Hematopoietic multipotent progenitor cell treated with erythropoietin and hydrocortisone succinate and interleukin-3 and kit ligand, for 17 days (in vitro differentiated cells): ENCODE data around the gene CSAD.
"Not testable (repeated sequence)": the region's sequence is repeated elsewhere in the genome, so short reads cannot be mapped to it uniquely, and the experiment has no call there.

Source experiments
- DNase-seq: peaks from one replicate; pipeline ENCODE4 v3.0.0-alpha.2; 2015; ENCODE audit warnings: low spot score

CSAD gene

DNA sequence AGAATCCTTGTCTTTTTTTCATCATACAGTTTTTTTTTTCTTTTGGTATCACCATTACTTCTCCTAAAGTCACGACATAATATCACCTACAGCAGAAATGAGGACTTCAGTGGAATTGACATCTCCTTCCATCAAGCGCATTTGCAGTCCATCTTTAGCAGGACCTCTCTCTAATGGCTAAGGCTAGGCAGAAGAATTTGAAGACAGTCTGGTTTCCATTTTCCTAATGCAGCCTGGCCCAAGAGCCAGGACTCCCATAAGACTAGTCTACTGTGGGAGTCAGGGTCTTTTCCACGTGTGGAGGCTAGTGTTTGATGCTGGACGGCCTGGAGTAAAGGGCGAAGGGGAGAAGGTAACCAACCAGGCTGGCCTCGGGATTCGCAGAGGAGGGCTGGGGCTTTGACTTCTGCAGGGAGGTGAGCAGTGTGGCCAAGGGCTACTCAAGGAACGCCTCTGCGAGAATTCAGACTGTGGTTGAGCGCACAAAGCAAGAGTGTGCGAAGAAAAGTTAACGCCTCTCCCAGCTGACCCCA, 972 bp downstream of the CSAD start:
- DNase-seq: no peak

DNA sequence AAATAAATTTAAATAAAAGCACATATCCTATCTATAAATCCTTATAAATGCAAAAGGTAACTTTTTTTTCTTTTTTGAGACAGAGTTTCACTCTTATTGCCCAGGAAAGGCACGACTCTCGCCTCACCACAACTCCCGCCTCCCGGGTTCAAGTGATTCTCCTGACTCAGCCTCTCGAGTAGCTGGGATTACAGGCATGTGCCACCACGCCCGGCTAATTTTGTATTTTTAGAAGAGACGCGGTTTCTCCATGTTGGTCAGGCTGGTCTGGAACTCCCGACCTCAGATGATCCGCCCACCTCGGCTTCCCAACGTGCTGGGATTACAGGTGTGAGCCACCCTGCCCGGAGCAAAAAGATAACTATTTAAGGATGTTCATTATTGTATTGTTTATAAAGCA, 1.9 kb downstream of the CSAD start:
- DNase-seq: not testable (repeated sequence)

DNA sequence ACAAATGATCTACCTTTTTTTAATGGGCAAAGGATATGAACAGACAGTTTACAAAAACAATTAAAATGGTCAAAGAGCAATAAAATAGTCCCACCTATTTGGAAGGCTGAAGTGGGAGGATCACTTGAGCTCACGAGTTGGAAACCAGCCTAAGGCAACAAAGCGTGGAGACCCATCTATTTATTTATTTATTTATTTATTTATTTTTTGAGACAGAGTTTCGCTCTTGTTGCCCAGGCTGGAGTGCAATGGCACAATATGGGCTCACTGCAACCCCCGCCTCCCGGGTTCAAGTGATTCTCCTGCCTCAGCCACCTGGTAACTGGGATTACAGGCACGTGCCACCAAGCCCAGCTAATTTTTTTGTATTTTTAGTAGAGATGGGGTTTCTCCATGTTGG, 3.3 kb downstream of the CSAD start:
- DNase-seq: not testable (repeated sequence)

DNA sequence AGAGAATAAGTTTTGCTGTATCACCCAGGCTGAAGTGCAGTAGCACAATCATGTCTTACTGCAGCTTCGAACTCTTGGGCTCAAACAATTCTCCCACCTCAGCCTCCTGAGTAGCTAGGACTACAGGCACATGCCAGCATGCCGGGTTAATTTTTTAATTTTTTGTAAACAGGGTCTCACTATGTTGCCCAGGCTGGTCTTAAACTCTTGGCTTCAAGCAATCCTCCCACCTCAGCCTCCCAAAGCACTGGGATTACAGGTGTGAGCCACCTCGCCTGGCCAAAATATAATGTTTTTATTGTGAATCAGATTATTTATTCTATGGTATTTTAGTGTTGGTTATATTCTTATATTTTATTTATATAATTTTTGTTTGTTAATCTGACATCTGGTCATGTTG, 4.0 kb downstream of the CSAD start:
- no peak for DNase-seq

DNA sequence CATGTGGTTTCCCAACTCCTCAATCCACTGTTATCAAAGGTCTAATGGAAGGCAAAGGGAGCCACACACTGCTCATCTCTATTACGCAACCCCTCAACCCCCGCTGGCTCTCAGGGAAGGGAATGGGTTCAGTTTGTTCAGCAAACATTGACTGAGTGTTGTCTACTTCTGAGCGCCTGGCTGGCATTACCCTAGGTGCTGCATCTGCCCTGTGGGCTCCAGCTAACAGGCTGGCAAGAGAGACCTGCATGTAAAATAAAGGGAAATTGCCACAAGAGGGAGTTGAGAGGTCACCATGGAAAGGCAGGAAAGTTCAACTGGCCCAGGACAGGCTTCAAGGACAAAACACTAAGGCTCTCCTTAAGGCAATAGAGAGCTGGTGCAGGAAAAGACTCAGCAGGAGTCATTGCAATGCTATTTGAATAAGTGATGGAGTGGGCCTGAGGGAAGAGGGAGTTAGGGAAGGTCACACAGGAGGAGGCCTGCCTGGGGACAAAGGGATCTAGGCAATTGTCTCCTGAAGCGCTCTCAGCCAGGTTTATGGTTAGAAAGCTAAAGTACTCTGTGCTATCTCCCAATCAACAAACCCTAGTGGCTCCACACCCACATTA, 5.7 kb downstream of the CSAD start:
- DNase-seq: no peak

DNA sequence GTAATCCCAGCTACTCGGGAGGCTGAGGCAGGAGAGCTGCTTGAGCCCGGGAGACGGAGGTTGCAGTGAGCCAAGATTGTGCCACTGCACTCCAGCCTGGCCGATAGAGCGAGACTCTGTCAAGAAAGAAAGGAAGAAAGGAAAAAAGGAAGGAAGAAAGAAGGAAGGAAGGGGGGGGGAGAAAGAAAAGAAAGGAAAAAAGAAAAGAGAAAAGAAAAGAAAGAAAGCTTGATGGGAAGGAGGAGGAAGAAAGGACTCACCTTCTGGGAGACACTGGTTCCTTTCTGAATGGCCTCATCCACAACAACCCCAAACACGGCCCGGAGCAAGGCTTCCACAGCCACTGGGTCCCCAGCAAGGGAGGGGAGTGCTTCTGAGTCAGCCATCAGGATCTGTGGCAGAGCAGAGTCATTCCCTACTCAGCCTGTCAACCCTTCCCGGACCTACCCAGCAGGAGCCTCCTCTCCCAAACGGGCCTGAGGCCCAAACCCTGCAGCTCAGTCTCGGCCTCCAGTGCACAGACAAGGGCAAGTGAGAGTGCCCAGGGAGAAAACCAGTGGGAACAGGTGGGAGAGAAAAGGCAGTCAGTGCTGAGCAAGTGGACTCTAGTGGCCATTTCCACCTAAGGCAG, 7.5 kb downstream of the CSAD start:
- no peak for DNase-seq

DNA sequence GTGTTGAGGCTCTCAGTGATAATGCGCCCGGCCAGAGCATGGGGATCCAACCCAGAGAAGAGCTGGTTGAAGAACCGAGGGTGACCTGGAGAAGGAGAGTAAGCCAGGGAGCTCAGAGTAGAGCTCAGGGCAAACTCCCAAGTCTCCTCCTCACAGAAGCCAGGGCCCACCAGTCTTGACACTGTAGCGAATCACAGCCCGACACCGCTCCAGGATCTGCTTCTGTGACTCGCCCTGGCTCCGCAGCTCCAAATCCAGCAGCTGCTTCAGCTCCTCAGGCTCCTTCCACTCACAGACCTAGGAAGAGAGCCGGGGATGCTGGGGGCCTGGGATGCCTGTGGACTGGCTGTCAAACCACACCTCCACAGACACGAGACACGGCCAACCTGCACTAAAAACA, 8.4 kb downstream of the CSAD start:
- no peak for DNase-seq

DNA sequence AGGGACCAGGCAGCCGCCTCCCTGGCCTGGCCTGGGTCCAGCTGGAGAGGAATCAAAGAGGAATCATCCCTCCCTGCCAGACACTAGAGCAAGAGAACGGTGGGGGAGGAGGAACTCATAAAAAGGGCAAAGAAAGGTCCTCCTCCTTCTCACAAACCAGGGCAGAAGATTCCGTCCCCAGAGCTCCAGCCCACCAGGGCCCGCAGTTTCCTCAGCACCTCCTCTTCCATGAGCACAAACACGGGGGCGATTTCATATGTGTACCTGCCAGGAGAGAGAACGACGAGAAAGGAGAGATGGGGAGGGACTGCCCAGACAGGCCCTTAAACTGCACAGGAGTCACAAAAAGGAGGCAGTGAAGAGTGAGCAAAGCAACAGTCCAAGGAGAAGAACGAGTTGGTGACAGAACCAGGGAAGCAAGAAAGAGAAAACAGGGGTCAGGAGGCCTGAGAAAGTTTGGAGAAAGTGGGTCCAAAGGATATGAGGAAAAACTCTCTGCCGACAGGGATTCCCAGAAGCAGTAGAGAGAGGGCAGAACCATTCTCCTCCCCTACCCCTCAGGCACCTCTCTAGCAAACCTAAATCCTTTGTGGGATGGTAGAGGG, 8.9 kb downstream of the CSAD start:
- no peak for DNase-seq

DNA sequence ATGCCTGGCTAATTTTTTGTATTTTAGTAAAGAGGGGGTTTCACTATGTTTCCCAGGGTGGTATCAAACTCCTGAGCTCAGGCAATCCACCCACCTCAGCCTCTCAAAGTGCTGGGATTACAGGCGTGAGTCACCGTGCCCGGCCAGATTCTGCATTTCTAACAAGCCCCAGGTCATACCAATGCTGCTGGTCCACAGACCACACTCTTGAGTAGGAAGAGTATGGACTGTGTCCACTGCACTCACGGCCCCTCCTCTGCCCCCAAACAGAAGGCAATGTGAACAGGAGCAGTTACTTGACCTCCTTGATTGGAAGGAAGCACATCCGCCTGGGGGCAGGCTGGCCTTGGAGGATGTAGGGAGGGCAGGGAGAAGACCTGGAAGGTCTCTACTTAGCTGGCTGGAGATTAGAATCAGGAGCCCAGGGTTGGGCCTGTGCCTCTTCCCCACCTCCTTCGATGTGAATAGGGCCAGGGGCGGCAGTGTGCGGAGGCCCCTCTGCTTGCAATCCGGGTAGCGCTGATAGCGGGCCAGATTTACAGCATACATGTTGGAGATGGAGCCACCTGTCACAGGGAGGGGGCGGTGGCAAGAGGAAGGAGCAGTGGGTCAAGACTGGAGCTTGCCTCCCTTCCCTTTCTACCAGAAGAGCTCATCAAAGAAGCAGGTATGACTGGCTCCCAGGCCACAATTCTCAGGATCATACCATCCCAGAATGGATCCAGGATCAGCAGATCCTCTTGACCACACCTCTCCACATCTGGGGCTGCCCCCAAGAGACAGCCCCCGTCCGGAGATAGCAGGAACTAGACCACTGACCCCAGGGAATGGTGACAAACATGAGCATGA, 9.6 kb downstream of the CSAD start:
- DNase-seq: no peak

DNA sequence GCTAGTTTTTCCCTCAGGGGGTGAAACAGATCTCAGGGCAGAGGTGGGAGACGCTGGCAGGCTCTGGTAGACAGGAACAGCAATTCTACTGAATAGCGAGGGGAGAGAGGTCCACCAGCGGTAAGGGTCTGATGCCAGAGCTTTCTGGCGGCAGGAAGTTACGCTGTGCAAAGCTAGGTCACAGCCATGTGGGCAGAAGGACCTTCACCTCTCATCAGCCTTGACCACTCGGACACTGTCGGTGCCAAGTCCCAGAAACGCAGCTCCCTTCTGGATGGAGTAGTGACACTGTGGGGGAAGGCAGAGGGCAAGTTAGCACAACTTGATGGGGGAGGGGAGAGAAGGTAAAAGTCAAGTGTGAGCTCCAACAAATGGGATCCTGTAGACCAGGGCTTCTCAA, 10.5 kb downstream of the CSAD start:
- no peak for DNase-seq

DNA sequence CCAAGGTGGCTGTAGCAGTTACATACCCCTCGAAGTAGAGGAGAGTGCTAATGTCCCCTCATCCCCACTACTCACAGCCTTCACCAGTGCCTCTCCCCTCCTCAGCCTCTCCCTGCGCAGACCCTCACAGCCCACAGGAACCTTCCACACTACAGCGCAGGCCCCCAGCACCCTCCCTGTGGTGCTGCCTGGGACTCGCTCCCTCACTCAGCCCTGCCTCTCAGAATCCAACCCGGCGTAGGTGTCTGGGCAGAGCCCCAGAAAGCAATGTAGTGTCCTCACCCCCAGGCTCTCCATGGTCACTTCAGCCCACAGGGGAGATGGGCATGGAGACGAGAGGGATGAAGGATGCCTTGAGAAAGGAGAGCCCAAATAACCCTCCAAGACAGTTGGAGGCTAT, 11.1 kb downstream of the CSAD start:
- no peak for DNase-seq

DNA sequence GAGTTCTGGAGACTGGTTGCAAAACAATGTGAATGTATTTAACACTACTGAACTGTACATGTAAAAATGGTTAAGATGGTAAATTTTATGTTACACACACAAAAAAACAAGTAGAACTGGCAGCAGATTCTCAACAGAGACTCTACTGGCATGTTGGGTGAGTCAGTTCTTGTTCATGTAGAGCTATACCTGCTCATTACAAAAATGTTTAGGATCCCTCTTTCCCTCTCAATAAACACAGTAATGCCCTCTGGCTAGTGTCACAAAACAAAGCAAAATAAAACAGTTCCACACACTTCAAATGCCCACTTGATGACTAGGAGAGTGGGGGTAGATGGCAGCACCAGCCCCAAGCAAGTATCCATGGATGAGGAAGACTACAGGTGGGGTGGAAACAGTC, 13.9 kb downstream of the CSAD start:
- no peak for DNase-seq

DNA sequence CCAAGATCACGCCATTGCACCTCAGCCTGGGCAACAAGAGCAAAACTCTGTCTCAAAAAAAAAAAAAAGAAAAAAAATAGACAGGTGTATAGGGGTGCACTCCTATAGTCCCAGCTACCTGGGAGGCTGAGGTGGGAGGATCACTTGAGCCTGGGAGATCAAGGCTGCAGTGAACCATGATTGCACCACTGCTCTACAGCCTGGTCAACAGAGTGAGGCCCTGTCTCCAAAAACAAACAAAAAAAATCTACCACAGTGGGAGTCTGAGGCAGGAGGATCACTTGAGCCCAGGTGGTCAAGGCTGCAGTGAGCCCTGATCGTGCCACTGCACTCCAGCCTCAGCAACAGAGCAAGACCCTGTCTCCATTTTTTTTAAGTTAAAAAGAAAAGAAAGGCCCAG, 17.7 kb downstream of the CSAD start:
- DNase-seq: not testable (repeated sequence)

DNA sequence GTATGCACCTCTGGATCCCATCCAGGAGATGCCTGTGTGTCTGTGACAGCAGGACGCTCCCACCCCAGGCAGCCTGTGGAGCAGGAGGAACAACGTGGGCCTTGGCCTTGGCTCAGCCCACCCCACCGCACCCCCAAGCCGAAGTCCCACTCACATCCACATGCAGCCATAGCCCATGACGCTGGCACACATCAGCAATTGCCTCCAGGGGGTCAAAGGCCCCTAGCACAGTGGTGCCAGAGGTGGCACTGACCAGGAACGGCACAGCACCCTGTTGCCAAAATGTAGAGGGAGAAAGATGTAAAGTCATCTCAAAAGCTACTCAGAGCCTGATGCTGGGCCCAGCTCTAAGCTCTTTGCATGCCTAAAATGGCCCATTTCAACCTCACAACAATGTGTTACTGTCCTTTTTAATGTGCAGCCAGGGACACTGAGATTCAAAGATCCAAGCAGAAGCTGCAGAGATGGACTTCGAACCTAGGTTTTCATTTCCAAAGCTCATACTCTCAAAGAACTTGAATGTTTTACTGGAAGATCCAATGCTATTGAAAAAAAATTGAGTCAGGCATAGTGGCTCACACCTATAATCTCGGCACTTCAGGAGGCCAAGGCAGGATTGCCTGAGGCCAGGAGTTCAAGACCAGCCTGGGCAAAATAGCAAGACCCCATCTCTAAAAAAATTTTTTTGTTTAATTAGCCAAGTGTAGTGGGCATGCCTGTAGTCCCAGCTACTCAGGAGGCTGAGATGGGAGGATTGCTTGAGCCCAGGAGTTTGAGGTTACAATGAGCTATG, 19.4 kb downstream of the CSAD start:
- no peak for DNase-seq

DNA sequence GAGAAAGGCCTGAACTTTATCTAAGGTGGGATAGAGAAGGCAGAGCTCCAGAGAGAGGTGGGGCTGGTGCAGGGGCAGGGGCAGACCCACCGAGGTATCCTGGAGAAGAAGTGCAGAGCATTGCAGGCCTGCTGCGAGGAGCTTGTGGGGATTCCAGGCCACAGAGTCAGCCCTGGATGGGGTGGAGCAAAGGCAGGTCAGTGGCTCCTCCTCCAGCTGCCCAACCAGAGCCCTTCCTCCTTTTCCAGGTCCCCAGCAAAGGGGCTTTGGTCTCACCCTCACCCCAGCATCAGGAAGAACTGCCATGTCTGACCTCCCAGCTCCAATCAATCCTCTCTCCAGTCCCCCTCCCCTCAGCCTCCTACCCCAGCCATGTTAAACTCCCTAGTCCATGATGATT, 20.1 kb downstream of the CSAD start:
- DNase-seq: no peak

DNA sequence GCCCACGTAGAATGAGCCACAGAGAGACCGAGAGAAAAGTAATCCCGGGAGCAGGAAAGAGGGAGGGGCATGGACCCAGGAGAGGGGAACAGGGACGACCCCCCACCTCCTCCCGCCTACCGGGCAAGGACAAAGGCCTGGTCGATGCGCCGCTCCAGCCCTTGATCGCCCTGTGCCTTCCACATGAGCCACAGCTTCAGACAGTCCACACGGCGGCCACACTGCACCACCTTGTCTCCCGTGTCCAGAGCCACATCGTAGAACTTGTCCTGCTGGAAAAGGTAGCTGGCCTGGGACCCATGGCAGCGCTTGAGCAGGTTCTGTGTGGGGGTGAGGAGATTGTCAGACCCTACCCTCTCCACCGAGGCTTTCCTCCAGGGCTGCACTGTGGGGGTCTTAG, 20.7 kb downstream of the CSAD start:
- DNase-seq: no peak

DNA sequence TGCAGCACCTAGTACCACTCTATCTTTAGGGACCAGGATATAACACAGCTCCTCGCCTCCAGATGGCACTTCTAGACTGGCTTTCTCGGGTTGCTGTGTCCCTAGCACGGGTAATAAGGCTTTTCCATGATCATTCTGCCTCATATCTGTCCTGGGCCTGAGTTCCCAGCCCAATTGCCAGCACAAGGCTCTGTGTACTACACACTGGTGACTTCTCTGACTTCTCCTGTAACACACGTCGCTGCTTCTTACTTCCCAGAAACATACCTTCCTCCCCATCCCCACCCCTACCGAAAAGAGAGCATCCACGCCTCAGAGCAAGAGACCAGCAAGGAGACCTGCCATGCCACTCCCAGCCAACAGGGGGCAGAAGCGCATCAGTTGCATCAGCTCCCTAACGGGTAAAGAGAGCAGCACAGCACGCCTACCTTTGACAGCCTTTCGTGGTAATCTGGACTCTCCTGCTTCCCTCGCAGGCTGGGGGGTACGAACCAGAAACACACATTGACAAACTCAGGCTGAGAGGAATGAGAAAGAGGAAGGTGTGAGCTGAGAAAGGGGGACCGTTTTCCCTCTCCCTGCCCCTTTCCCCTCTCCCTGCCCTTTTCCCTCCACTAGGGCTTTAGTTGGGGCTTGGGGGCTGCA, 21.4 kb downstream of the CSAD start:
- DNase-seq: peak; percentile 80

DNA sequence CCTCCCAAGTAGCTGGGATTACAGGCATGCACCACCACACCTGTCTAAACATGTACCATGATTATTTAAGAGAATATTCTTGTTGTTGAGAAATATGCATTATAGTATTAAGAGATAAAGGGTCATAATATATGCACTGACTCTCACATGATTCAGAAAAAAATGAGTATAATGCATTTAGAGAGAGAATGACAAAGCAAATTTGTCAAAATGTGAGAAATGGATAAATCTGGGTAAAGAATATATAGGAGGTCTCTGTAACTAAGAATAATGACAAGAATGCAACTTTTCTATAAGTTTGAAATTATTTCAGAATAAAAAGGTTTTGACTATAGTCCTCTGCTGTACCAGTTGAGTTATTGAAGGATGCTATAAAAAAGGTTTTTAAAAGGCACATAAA, 28.3 kb downstream of the CSAD start:
- no peak for DNase-seq

DNA sequence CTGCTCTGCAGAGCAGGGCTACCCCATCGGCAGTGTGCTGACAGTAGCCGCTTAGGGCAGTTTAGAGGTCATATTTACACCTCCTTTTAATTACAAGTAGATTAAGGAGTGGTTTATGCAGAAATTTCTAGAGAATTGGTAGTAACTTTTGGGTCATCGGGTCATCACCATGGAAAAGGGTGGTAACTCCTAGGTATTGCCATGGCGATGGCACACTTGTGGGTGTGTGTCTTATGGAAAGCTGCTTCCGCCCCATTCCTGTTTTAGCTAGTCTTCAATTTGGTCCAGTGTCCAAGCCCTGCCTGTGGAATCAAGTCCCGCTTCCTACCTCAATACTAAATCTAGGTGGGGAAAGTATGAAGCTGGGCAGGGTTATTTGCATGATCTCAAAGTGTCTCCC, 29.7 kb downstream of the CSAD start:
- no peak for DNase-seq

DNA sequence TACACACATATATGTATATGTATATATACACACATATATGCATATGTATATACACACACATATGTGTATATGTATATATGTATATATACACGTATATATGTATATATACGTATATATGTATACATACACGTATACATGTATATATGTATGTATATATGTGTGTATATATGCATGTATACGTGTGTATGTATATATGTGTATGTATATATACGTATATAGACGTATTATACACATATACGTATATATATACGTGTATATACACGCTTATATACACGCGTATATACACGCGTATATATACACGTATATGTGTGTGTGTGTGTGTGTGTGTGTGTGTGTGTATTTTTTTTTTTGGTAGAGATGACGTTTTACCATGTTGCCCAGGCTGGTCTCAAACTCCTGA, 33.1 kb downstream of the CSAD start:
- DNase-seq: no peak

DNA sequence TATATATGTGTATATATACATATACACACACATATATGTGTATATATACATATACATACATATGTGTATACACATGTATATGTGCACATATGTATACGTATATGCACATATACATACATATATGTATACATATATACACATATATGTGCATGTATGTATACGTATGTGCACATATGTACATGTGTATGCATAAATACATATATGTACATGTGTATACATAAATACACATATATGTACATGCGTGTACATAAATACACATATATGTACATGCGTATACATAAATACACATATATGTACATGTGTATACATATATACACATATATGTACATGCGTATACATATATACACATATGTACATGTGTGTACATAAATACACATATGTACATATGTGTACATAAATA, 33.5 kb downstream of the CSAD start:
- DNase-seq: no peak
